GM19025 (cell line): ENCODE measurements around the gene GPR89A.
"Not testable (repeated sequence)": the region's sequence is repeated elsewhere in the genome, so short reads cannot be mapped to it uniquely, and the experiment has no call there.

Source experiments
- ATAC-seq: cut with Tn5 transposase; IDR thresholded peaks from one replicate; pipeline ENCODE4 v1.9.1; 2021; ENCODE audit warnings: mild to moderate bottlenecking, low read depth, moderate library complexity; ENCODE audit not compliant: unreplicated experiment

Gene GPR89A

GRCh38 chr1:145684858-145685257 lies 77.1 kb downstream of the GPR89A start:
- not testable (repeated sequence) for ATAC-seq

GRCh38 chr1:145686078-145686477 lies 78.3 kb downstream of the GPR89A start:
- not testable (repeated sequence) for ATAC-seq

- ATAC-seq, result no peak
These were observed 80.5 kb downstream of the GPR89A start for GRCh38 chr1:145688328-145688727.

- no peak for ATAC-seq
These were observed 81.1 kb downstream of the GPR89A start for GRCh38 chr1:145688924-145689323.

GRCh38 chr1:145689922-145690321 lies 82.1 kb downstream of the GPR89A start:
- ATAC-seq, result no peak

GRCh38 chr1:145690587-145691558 lies 83.1 kb downstream of the GPR89A start:
- ATAC-seq, result peak; percentile 72

GRCh38 chr1:145692785-145693443 lies 85.1 kb downstream of the GPR89A start:
- ATAC-seq, result no peak

GRCh38 chr1:145695821-145696629 lies 88.2 kb downstream of the GPR89A start:
- no peak for ATAC-seq

- no peak for ATAC-seq
These were observed 88.8 kb downstream of the GPR89A start for GRCh38 chr1:145696630-145696960.

GRCh38 chr1:145701306-145701862 lies 93.6 kb downstream of the GPR89A start:
- ATAC-seq, result no peak

- ATAC-seq, result no peak
These were observed 94.3 kb downstream of the GPR89A start for GRCh38 chr1:145702052-145702451.

- ATAC-seq, result no peak
These were observed 95.0 kb downstream of the GPR89A start for GRCh38 chr1:145702826-145703225.

- ATAC-seq, result no peak
These were observed 97.8 kb downstream of the GPR89A start for GRCh38 chr1:145705622-145706021.

- ATAC-seq, result no peak
These were observed 98.4 kb downstream of the GPR89A start for GRCh38 chr1:145706086-145706664.

- no peak for ATAC-seq
These were observed 99.5 kb downstream of the GPR89A start, which contains the start of gene PDZK1 for GRCh38 chr1:145707183-145707867. PDZK1 (minus strand) TSS chr1:145707368; CDS start chr1:145688021, 19,347 bp downstream.

GRCh38 chr1:145708063-145708462 lies 100.3 kb downstream of the GPR89A start:
- no peak for ATAC-seq

- no peak for ATAC-seq
These were observed 102.7 kb downstream of the GPR89A start for GRCh38 chr1:145710291-145711027.

- ATAC-seq, result no peak
These were observed 103.4 kb downstream of the GPR89A start for GRCh38 chr1:145711213-145711651.
